ENCODE results near the gene PHKG1.
"Not testable (repeated sequence)": the region's sequence is repeated elsewhere in the genome, so short reads cannot be mapped to it uniquely, and the experiment has no call there.

The PHKG1 gene

DNA sequence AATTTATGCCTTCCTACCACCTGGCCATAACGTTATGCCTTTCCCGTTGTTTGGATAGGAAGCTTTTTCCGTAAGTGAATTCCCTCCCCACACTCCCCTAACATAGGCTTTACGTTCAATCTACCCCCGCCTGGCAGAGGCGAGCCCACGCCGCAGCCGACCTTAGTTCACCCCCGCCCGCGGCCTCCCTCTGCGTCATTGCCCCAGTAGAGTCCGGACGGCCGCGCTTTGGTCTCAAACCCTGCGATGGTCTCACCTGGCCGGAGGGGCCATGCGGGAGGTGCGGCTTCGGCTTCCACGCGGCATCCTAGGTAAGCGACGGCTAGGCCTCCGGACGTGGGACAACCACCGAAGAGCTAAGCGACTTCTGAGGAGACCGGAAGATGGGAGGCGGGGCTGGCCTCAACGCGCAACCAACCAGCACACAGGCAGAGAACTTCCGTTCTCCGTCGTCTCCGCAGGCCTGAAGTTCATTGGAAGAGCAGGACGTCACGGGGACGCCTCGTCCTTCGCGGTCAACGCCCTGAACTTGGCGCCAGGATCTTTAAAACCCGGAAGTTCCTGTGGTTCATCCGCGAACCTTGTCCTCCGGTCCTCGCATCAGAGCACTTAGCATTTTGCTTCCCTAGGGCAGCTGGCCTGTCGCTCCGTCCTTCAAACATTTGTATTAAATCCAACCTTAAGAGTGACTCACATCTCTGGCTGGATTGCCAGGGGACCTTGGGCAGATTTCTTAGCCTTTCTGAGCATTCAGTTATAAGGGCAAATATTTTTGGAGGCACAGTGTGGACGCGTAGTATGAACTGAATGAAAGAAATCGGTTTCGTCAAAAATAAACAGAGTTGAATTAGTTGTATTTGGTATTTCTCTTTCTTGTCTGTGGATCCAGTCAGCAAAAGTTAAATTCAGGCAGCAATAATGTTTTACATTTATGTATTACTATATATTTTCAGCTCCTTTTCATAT, 13.6 kb upstream of the PHKG1 start, which contains the start of gene CHCHD2:
TSS of gene CHCHD2 (minus strand) at position 369 of the 966 bp plus-strand sequence. CDS start at position 306, 63 bp downstream.
- Histone ChIP-seq H3K79me2 (ENCODE audit: control insufficient read depth, insufficient read depth, low read length, unreplicated experiment) (peaks cover 32% of the 10 kb centered on the region), H3K27me3 (ENCODE audit: insufficient read depth, low read length) (no peaks in the 10 kb centered on the region), H3K36me3 (ENCODE audit: insufficient read depth, low read length) (peaks cover 10% of the 10 kb centered on the region; the same call in 1 of the 2 replicates), H3K4me3 (ENCODE audit: low read depth, low read length) (peak within 1 kb of the TSS; percentile 98), H2AFZ (ENCODE audit: low read length, unreplicated experiment) (peak within 1 kb of the TSS; percentile 98), H3K27ac (ENCODE audit: low read depth, low read length) (peak within 1 kb of the TSS; percentile 82), H3K4me1 (ENCODE audit: control insufficient read depth, insufficient read depth, low read length, unreplicated experiment) (peaks cover 3% of the 10 kb centered on the region)

DNA sequence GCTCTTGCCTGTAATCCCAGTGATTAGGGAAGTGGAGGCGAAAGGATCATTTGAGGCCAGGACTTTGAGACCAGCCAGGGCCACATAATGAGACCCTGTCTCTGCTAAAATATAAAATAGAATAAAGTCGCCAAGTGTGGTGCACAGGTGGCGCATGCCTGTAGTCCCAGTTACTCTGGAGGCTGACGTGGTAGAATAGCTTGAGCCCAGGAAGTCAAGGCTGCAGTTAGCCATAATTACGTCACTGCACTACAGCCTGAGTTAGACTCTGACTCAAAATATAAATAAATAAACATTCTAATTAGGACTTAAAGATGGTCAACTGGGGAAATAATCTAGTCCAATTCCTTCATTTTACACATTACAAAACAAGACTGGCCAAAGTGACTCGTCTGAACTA, 12.8 kb upstream of the PHKG1 start:
- H3K4me1 ChIP-seq (ENCODE audit: control insufficient read depth, insufficient read depth, low read length, unreplicated experiment), result peaks cover 3% of the 10 kb centered on the region
- H3K4me3 ChIP-seq (ENCODE audit: low read depth, low read length), result peak overlapping the region; percentile 98
- peak overlapping the region; percentile 58 for H2AFZ ChIP-seq (ENCODE audit: low read length, unreplicated experiment)
- peaks cover 10% of the 10 kb centered on the region; the same call in 1 of the 2 replicates for H3K36me3 ChIP-seq (ENCODE audit: insufficient read depth, low read length)
- no peaks in the 10 kb centered on the region for H3K27me3 ChIP-seq (ENCODE audit: insufficient read depth, low read length)
- peaks cover 32% of the 10 kb centered on the region for H3K79me2 ChIP-seq (ENCODE audit: control insufficient read depth, insufficient read depth, low read length, unreplicated experiment)
- H3K27ac ChIP-seq (ENCODE audit: low read depth, low read length), result peak overlapping the region; percentile 82

DNA sequence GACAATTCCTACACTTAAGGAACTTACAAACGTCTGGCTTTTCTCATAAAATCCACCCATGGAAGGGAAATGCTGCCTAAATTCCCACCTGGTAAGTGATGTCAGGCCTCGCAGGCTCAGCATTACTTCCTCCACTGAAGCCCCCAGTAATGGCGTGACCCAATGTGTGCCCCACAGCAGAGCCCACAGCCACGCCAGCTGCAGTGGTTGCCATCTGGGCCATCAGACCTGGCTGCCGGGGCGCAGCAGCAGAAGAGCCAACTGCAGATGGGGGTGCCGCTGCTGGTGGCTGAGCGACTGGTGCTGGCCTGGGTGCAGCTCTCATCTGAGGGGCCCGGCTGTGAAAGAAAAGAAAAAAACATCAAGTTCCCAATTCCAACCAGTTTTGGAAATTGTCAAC, 11.4 kb upstream of the PHKG1 start:
- not testable (repeated sequence) for H3K4me1 ChIP-seq (ENCODE audit: control insufficient read depth, insufficient read depth, low read length, unreplicated experiment); H3K27ac ChIP-seq (ENCODE audit: low read depth, low read length); H3K27me3 ChIP-seq (ENCODE audit: insufficient read depth, low read length); H3K4me3 ChIP-seq (ENCODE audit: low read depth, low read length); H2AFZ ChIP-seq (ENCODE audit: low read length, unreplicated experiment)
- Histone ChIP-seq H3K36me3 (ENCODE audit: insufficient read depth, low read length) (peaks cover 17% of the 10 kb centered on the region; the same call in 1 of the 2 replicates), H3K79me2 (ENCODE audit: control insufficient read depth, insufficient read depth, low read length, unreplicated experiment) (peaks cover 32% of the 10 kb centered on the region)

DNA sequence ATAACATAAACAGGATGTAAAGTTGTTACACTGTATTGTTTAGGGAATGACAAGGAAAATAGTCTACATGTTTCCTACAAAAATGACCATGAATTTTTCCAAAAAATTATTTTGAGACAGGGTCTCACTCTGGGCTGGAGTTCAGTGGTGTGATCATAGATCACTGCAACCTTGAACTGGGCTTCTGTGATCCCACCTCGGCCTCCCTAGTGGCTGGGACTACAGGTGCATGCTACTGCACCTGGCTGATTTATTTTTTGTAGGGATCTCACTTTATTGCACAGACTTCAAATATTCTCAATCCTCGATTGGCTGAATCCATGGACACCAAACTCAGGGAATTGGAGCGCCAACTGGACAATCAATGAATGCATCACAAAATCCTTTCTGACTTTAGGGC, 6.9 kb upstream of the PHKG1 start:
- H3K27ac ChIP-seq (ENCODE audit: low read depth, low read length), result no peak overlapping the region
- peaks cover 16% of the 10 kb centered on the region for H3K79me2 ChIP-seq (ENCODE audit: control insufficient read depth, insufficient read depth, low read length, unreplicated experiment)
- H3K27me3 ChIP-seq (ENCODE audit: insufficient read depth, low read length), result no peaks in the 10 kb centered on the region
- H3K36me3 ChIP-seq (ENCODE audit: insufficient read depth, low read length), result peaks cover 17% of the 10 kb centered on the region; the same call in 1 of the 2 replicates
- H2AFZ ChIP-seq (ENCODE audit: low read length, unreplicated experiment), result no peak overlapping the region
- peaks cover 6% of the 10 kb centered on the region for H3K4me1 ChIP-seq (ENCODE audit: control insufficient read depth, insufficient read depth, low read length, unreplicated experiment)
- no peak overlapping the region for H3K4me3 ChIP-seq (ENCODE audit: low read depth, low read length)

DNA sequence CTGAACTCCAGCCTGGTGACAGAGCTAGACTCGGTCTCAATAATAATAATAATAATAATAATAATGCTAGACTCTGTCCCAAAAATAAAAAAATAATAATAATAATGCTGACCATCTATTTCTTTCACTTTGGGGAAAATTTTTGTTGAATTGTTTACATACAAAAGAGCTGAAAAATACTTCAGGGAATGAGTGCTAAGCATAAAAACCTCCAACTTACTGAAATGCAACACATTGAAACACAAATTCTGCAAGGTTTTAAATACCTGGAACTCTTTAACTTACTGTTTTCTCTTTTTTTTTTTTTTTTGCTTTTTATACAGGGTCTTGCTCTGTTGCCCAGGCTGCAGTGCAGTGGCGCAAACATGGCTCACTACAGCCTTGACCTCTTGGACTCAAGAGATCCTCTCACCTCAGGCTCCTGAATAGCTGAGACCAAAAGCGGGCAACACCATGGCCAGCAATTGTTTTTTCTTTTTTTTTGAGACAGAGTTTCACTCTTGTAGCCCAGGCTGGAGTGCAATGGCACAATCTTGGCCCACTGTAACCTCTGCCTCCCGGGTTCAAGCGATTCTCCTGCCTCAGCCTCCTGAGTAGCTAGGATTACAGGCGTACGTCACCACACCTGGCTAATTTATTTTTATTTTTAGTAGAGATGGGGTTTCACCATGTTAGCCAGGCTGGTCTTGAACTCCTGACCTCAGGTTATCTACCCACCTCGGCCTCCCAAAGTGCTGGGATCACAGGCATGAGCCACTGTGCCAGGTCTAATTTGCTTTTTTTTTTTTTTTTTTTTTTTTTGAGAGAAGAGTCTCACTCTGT, 5.6 kb upstream of the PHKG1 start:
- not testable (repeated sequence) for H3K4me3 ChIP-seq (ENCODE audit: low read depth, low read length); H3K27me3 ChIP-seq (ENCODE audit: insufficient read depth, low read length); H2AFZ ChIP-seq (ENCODE audit: low read length, unreplicated experiment); H3K4me1 ChIP-seq (ENCODE audit: control insufficient read depth, insufficient read depth, low read length, unreplicated experiment); H3K79me2 ChIP-seq (ENCODE audit: control insufficient read depth, insufficient read depth, low read length, unreplicated experiment); H3K27ac ChIP-seq (ENCODE audit: low read depth, low read length)
- peaks cover 13% of the 10 kb centered on the region; the same call in 1 of the 2 replicates for H3K36me3 ChIP-seq (ENCODE audit: insufficient read depth, low read length)

DNA sequence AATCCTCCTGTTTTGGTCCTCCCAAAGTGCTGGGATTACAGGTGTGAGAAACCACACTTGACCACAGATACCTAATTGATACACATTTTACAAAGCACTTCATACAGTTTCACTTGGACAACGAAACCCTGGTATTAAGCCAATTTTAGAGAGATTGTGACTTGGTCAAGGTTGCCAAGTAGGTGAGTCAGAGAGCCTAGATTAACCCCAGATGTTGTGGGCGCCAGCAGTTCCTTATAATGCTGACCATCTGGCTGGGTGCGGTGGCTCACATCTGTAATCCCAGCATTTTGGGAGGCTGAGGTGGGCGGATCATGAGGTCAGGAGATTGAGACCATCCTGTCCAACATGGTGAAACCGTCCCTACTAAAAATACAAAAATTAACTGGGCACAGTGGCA, 4.9 kb upstream of the PHKG1 start:
- Histone ChIP-seq H3K27ac (ENCODE audit: low read depth, low read length) (peak overlapping the region; percentile 22; the same call in 1 of the 2 replicates), H3K27me3 (ENCODE audit: insufficient read depth, low read length) (no peaks in the 10 kb centered on the region), H3K4me1 (ENCODE audit: control insufficient read depth, insufficient read depth, low read length, unreplicated experiment) (peaks cover 7% of the 10 kb centered on the region), H3K4me3 (ENCODE audit: low read depth, low read length) (no peak overlapping the region), H2AFZ (ENCODE audit: low read length, unreplicated experiment) (no peak overlapping the region), H3K36me3 (ENCODE audit: insufficient read depth, low read length) (peaks cover 10% of the 10 kb centered on the region; the same call in 1 of the 2 replicates), H3K79me2 (ENCODE audit: control insufficient read depth, insufficient read depth, low read length, unreplicated experiment) (no peaks in the 10 kb centered on the region)

DNA sequence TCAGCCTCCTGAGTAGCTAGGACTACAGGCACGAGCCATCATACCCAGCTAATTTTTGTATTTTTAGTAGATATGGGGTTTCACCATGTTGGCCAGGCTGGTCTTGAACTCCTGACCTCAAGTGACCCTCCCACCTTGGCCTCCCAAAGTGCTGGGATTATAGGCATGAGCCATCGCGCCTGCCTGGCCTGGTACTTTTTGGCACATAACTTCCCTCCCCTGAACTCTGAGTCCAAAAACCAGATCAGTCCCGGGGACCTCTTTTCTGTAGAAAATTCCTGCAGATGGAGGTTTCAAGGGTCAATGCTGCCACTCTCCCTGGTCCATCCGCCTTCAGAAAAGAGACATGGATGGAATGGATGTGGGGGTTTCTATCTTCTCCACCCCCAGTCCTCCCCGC, 364 bp downstream of the PHKG1 start:
- H3K36me3 ChIP-seq (ENCODE audit: insufficient read depth, low read length); H2AFZ ChIP-seq (ENCODE audit: low read length, unreplicated experiment); H3K79me2 ChIP-seq (ENCODE audit: control insufficient read depth, insufficient read depth, low read length, unreplicated experiment); H3K4me3 ChIP-seq (ENCODE audit: low read depth, low read length); H3K4me1 ChIP-seq (ENCODE audit: control insufficient read depth, insufficient read depth, low read length, unreplicated experiment); H3K27ac ChIP-seq (ENCODE audit: low read depth, low read length); H3K27me3 ChIP-seq (ENCODE audit: insufficient read depth, low read length): not testable (repeated sequence)

DNA sequence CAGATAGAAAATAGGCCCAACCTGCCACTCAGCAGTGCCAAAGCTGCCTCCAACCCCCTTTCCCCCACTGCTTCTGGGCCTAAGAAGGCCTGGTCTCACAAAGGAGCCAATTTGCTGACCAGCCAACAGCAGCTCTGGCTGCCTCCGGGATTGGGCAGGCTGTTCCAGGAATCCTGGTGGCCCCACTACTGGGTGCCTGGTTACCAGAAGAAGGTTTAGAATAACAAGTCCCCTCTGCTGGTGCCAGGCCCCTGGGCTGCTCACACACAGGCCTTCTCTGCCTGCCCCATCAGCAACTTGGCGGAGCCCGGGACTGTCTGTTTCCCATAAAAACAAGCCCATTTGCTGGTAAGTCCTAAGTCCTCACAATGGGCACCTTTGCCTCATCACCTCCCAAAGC, 1.2 kb downstream of the PHKG1 start:
- no peak overlapping the region for H3K27ac ChIP-seq (ENCODE audit: low read depth, low read length)

DNA sequence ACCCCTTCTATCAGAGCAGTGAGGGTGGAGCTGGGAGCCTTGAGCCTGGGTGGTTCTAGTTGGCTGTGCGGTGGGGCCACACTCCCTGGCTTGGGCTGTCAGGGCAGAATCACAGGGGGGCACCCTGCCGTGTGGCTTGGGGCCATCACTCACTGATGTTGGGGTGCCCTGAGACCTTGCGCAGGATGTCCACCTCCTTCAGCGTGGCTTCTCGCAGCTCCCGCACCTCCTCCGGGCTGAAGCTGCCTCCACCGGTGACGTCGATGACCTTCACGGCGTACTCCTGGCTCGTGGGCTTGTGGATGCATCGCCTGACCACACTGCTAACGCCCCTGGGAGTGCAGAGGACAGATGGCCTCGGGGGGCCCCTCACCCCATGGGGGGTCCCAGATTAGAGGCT, 5.3 kb downstream of the PHKG1 start:
- Histone ChIP-seq H3K4me3 (ENCODE audit: low read depth, low read length) (no peak overlapping the region), H3K36me3 (ENCODE audit: insufficient read depth, low read length) (no peaks in the 10 kb centered on the region), H3K79me2 (ENCODE audit: control insufficient read depth, insufficient read depth, low read length, unreplicated experiment) (no peaks in the 10 kb centered on the region), H3K27ac (ENCODE audit: low read depth, low read length) (no peak overlapping the region), H2AFZ (ENCODE audit: low read length, unreplicated experiment) (no peak overlapping the region), H3K27me3 (ENCODE audit: insufficient read depth, low read length) (no peaks in the 10 kb centered on the region), H3K4me1 (ENCODE audit: control insufficient read depth, insufficient read depth, low read length, unreplicated experiment) (peaks cover 3% of the 10 kb centered on the region)

More for the DNA sequence above, 1.2 kb downstream of the PHKG1 start:
- H3K27me3 ChIP-seq (ENCODE audit: insufficient read depth, low read length), result no peaks in the 10 kb centered on the region
- H3K36me3 ChIP-seq (ENCODE audit: insufficient read depth, low read length), result no peaks in the 10 kb centered on the region
- H3K79me2 ChIP-seq (ENCODE audit: control insufficient read depth, insufficient read depth, low read length, unreplicated experiment), result no peaks in the 10 kb centered on the region
- no peak overlapping the region for H3K4me3 ChIP-seq (ENCODE audit: low read depth, low read length)
- peaks cover 7% of the 10 kb centered on the region for H3K4me1 ChIP-seq (ENCODE audit: control insufficient read depth, insufficient read depth, low read length, unreplicated experiment)
- H2AFZ ChIP-seq (ENCODE audit: low read length, unreplicated experiment), result no peak overlapping the region

DNA sequence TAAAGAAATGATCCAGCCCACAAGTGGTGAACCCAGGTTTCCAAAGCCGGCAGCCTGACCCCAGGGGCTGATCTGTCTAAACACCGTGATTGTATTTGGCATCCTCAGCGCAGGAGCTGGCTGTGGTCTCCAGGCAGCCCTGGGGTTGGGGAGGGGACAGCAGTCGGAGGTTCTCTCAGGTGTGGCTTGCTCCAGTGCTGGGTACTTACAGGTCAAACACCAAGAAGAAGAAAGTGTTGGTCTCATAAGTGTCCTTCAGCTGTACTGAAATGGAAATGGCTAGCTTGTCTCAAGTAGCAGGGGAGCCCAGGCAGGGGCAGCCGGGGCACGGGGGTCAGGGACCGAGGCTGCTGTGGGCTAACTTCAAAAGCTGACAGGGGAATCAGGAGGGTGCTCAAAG, 6.0 kb downstream of the PHKG1 start:
- H3K4me1 ChIP-seq (ENCODE audit: control insufficient read depth, insufficient read depth, low read length, unreplicated experiment), result no peaks in the 10 kb centered on the region
- H3K36me3 ChIP-seq (ENCODE audit: insufficient read depth, low read length), result no peaks in the 10 kb centered on the region
- H3K27me3 ChIP-seq (ENCODE audit: insufficient read depth, low read length), result no peaks in the 10 kb centered on the region
- H3K4me3 ChIP-seq (ENCODE audit: low read depth, low read length), result no peak overlapping the region
- H3K27ac ChIP-seq (ENCODE audit: low read depth, low read length), result no peak overlapping the region
- H2AFZ ChIP-seq (ENCODE audit: low read length, unreplicated experiment), result no peak overlapping the region
- H3K79me2 ChIP-seq (ENCODE audit: control insufficient read depth, insufficient read depth, low read length, unreplicated experiment), result no peaks in the 10 kb centered on the region

Data from ACC112 (cell line).